ENCODE measurements around the gene CDH4. TPM values are rescaled to one million over a fixed set of nuclear protein-coding genes. Genes with fewer than 3 reads are reported as not detected.

Gene CDH4
- total RNA-seq, 1 donor from 2014 or later: 0.06 TPM

DNA sequence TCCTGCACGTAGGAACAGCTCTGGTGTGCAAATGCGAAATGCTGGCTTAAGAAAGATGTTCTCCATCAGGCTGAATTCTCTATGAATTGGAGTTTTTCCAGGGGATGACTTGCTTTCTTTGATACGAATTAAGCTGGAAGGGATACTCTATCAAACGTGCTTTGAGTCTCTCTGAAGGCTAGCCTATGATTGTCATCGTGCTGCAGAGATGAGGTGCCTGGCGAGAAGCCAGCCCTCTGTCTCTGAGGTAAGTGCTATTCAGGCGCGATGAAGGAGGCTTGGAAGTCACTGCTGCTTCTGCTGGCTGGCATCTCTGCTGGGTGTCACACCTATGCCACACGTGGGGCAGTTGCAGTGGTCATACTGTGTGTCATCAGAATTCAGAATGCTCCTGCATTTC, 589.9 kb downstream of the CDH4 start:
- no peak overlapping the region for H3K27ac ChIP-seq
- ATAC-seq (no peak), DNase-seq (peak; percentile 21)
- peaks cover 9% of the 10 kb centered on the region for H3K27me3 ChIP-seq (ENCODE audit: low read depth)
- H3K9me3 ChIP-seq: no peaks in the 10 kb centered on the region
- no peaks in the 10 kb centered on the region for H3K4me1 ChIP-seq
- no peaks in the 10 kb centered on the region for H3K36me3 ChIP-seq
- intact Hi-C loops (cut with DNase I): no loop called here
- TF ChIP-seq, protein P1, sequence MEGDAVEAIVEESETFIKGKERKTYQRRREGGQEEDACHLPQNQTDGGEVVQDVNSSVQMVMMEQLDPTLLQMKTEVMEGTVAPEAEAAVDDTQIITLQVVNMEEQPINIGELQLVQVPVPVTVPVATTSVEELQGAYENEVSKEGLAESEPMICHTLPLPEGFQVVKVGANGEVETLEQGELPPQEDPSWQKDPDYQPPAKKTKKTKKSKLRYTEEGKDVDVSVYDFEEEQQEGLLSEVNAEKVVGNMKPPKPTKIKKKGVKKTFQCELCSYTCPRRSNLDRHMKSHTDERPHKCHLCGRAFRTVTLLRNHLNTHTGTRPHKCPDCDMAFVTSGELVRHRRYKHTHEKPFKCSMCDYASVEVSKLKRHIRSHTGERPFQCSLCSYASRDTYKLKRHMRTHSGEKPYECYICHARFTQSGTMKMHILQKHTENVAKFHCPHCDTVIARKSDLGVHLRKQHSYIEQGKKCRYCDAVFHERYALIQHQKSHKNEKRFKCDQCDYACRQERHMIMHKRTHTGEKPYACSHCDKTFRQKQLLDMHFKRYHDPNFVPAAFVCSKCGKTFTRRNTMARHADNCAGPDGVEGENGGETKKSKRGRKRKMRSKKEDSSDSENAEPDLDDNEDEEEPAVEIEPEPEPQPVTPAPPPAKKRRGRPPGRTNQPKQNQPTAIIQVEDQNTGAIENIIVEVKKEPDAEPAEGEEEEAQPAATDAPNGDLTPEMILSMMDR (IDR thresholded peaks at IDR 0.05): no peak
- H3K4me3 ChIP-seq: no peak overlapping the region

DNA sequence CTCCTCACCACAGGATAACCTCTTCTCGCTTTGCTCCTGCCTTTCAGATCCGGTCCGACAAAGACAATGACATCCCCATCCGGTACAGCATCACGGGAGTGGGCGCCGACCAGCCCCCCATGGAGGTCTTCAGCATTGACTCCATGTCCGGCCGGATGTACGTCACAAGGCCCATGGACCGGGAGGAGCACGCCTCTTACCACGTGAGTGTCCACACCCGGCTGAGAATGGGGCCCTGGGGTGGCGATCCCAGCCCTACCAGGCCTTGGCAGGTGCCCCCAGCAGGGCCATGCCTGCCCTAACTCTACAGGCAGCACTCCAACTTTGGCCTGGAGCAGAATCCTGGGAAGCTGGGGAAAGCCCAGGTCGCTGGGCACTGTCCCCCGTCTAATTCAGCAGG, 592.6 kb downstream of the CDH4 start:
- no peaks in the 10 kb centered on the region for H3K9me3 ChIP-seq
- no peaks in the 10 kb centered on the region for H3K4me1 ChIP-seq
- intact Hi-C loops (cut with DNase I): no loop called here
- TF ChIP-seq, protein P1 (IDR thresholded peaks at IDR 0.05): no peak
- no peaks in the 10 kb centered on the region for H3K36me3 ChIP-seq
- ATAC-seq (no peak), DNase-seq (peak; percentile 37)
- peaks cover 12% of the 10 kb centered on the region for H3K27me3 ChIP-seq (ENCODE audit: low read depth)
- H3K27ac ChIP-seq: no peak overlapping the region
- no peak overlapping the region for H3K4me3 ChIP-seq

DNA sequence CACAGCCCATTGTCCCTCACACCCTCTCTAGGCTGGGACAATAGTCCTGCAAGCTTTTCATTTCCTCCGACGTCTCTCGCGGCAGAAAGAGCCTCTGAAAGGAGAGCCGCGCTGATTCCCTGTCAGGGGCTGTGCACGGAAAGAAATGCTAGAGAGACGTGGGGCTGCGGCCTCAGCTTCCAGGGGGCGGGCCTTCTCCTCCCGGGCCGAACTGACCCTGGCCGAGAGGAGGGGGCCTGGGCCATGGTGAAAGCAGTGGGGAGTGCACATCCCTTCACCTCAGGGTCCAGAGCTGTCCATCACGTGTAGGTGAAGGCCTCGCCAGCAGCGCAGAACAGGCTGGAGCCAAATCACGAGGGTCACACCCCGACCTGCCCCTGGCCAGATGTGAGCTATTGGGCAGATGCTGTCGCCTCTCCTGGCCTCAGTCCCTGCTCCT, 593.2 kb downstream of the CDH4 start:
- TF ChIP-seq, protein P1 (IDR thresholded peaks at IDR 0.05): no peak
- Histone ChIP-seq H3K27me3 (ENCODE audit: low read depth) (peaks cover 12% of the 10 kb centered on the region), H3K36me3 (no peaks in the 10 kb centered on the region), H3K27ac (no peak overlapping the region), H3K9me3 (no peaks in the 10 kb centered on the region), H3K4me1 (no peaks in the 10 kb centered on the region), H3K4me3 (no peak overlapping the region)
- intact Hi-C loops (cut with DNase I): no loop called here
- DNase-seq (no peak), ATAC-seq (no peak)

DNA sequence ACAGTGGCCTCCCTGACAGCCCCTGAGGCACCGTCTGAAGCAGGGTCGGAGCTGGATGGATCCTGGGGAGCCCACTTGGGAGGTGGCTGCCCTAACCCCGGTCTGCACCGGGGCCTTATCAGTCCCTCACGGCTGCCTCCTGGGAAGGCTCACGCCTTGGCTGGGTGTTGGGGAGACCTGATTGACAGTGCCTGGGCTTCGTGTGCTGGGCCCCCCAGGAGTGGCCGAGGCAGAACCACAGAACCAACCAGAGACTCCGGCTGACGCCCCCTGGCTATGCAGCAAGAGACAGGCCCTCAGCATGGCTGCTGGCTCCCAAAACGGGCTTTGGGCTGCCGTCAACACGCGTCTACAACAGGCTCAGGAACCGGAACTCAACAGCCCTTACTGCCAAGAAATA, 594.0 kb downstream of the CDH4 start:
- Histone ChIP-seq H3K4me3 (no peak overlapping the region), H3K27me3 (ENCODE audit: low read depth) (peaks cover 15% of the 10 kb centered on the region), H3K27ac (no peak overlapping the region), H3K9me3 (no peaks in the 10 kb centered on the region), H3K4me1 (no peaks in the 10 kb centered on the region), H3K36me3 (no peaks in the 10 kb centered on the region)
- DNase-seq: peak; percentile 37
- TF ChIP-seq, protein P1 (IDR thresholded peaks at IDR 0.05): no peak
- ATAC-seq: no peak
- intact Hi-C loops (cut with DNase I): no loop called here

DNA sequence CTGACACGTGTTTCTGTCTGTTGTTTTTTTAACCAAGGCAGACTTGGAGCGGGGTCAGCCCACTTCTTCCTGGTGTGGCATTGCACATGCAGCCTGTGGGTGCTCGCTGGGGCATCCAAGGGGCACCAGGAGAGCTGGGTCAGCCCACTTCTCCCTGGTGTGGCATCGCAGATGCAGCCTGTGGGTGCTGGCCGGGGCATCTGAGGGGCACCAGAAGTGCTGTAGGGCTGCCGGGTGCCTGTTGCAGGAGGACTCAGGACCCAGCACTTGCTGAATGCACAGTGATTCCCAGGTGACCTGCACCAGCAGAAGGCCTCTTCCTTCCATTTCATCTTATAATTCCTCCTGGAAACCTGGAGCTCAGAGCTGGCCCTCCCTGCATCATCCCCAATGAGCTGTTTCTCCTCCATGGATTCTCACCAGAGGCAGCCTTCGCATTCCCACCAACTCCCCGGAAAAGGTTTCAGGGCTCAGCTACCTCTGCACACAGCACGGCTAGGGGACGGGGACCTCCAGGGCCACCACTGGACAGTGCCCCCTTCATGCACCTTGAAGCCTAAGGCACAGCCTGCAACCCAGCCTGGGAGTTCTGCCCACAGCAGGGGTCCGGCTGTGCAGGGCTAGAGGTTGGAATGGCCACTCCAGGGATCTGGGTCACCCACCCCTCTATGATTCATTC, 594.8 kb downstream of the CDH4 start:
- Histone ChIP-seq H3K36me3 (no peaks in the 10 kb centered on the region), H3K27ac (no peak overlapping the region), H3K27me3 (ENCODE audit: low read depth) (peaks cover 23% of the 10 kb centered on the region), H3K4me1 (no peaks in the 10 kb centered on the region), H3K4me3 (no peak overlapping the region), H3K9me3 (no peaks in the 10 kb centered on the region)
- intact Hi-C loops (cut with DNase I): no loop called here
- TF ChIP-seq, protein P1 (IDR thresholded peaks at IDR 0.05): no peak
- DNase-seq: peak; percentile 12
- ATAC-seq: no peak
